Ectodermal cell (in vitro differentiated cells): Measurements from ENCODE around the gene GSE1. TPM values are rescaled to one million over a fixed set of nuclear protein-coding genes. Genes with fewer than 3 reads are reported as not detected.
A peak's percentile ranks its signal among the peaks of the same experiment; 100 is the strongest.

Source experiments
- H3K27ac ChIP-seq: 2 replicates; pipeline ENCODE4 v1.7.0; 2013; ENCODE audit warnings: mild to moderate bottlenecking, low read depth, low read length; ENCODE audit not compliant: insufficient read depth, poor library complexity, severe bottlenecking
- H3K27me3 ChIP-seq: 2 replicates; pipeline ENCODE4 v1.7.0; 2013; ENCODE audit warnings: mild to moderate bottlenecking, low read length; ENCODE audit not compliant: insufficient read depth, control insufficient read depth, poor library complexity, severe bottlenecking
- H3K36me3 ChIP-seq: one replicate; pipeline ENCODE4 v1.7.0; 2013; ENCODE audit warnings: low read length; ENCODE audit not compliant: control insufficient read depth, insufficient read depth
- H3K4me1 ChIP-seq: one replicate; pipeline ENCODE4 v1.7.0; 2013; ENCODE audit warnings: low read length; ENCODE audit not compliant: control insufficient read depth, insufficient read depth
- H3K4me3 ChIP-seq: 2 replicates; pipeline ENCODE4 v1.7.0; 2013; ENCODE audit warnings: low read depth, low read length, control low read depth; ENCODE audit not compliant: insufficient read depth
- H3K9me3 ChIP-seq: 2 replicates; pipeline ENCODE4 v1.7.0; 2013; ENCODE audit warnings: mild to moderate bottlenecking, low read length, moderate library complexity; ENCODE audit not compliant: control insufficient read depth
- WGBS, 2 experiments: methylation state at CpG; one replicate each; pipeline ENCODE4 v1.1.7; 2013; ENCODE audit warnings: missing lambda C conversion rate in 2 of 2; 5-methylcytosine and 5-hydroxymethylcytosine counted together
- polyA plus RNA-seq, 4 experiments: library from polyadenylated mRNA; stranded (reverse); fragments of 50-300 nt; gene quantifications; one replicate each; pipeline ENCODE4 v1.2.3, GENCODE V29; 2013

Gene GSE1
- 22.2 TPM for polyA plus RNA-seq (2013, experiment 1 of 4)
- polyA plus RNA-seq (2013, experiment 2 of 4): 29.1 TPM
- polyA plus RNA-seq (2013, experiment 3 of 4): 22.7 TPM
- polyA plus RNA-seq (2013, experiment 4 of 4): 23.8 TPM

DNA sequence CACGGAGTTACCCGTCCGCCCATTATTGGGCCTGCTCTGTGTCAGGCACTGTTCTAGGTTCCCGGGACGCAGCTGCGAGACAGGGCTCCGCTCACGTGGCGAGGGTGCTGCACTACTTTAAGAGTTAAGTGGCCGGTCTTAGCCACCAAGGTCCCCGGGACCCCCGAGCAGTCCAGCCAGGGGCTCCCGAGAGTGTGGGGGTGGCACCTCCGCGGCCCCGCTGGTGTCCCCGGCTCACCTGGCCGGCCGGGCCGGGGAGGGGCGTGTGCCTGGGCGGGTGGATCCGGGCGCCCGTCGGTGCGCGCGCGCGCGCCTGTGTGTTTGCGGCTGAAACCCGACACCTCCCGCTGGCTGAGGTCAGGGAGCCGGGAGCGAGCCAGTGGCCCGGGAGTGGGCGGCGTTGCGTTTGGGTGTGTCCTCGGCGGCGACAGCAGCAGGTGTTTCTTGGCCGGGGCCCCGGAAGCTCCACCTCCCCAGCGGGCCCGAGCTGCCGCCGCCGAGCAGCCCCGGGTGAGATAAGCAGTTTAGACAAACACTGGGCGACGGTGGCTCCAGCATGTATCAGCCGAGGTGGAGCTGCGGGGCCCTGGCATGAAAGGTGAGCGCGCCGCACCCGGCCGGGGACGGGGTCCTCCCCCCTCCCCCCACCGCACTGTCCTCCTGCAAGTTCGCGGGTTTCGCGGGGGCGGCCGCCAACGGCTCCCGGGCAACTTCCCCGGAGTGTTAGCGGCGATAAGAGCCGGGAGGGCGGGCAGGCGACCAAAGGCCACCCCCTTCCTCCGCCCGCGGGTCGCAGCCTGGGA, at the start of gene GSE1:
Gene GSE1, plus strand, starts transcription at position 522 of the 803 bp plus-strand sequence. Its CDS starts 70 bp downstream, at position 592.
- no peaks in the 10 kb centered on the region for H3K9me3 ChIP-seq
- peak within 1 kb of the TSS; percentile 71 for H3K27ac ChIP-seq
- peak within 1 kb of the TSS; percentile 40 for H3K4me3 ChIP-seq
- 0 to 1% methylated on average over 81 of the region's 81 CpGs for WGBS, 2 experiments
- no peaks in the 10 kb centered on the region for H3K36me3 ChIP-seq
- peaks cover 43% of the 10 kb centered on the region for H3K4me1 ChIP-seq
- peaks cover 70% of the 10 kb centered on the region for H3K27me3 ChIP-seq

DNA sequence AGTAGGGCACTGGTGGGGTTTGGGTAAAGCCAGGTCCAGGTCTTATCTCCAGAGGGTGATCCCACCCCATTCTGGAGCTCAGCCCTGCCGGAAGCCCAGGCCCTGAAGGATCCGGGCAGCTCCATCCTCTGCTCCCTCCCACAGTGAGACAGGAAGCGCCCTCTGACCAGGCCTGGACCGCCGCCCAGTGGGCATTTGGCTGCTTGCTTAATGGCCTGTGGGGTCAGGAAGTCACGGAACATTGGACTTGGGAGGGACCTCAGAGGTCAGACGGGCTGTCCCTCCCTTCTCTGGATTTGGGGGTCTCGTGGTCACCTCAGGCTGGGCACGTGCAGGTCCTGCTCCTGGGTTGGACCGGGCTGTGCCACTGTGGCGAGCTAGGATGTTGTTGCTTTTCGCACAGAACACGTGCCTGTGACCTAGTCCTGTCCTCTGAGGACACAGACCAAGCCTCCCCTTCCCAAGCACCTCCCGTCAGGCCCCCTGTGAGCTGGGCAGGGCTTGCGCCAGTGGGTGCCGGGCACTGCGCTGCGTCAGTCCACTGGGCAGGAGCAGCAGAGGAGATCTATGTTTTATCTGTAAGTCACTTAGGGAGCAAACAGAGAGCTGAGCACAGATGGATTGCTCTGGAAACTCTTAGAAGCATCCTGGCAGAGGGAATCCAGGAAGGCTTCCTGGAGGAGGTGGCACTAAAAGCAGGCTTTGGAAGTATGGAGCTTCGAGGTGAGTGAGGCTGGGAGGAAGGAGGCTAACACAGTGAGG, 49.4 kb upstream of the GSE1 start:
- H3K4me1 ChIP-seq: peaks cover 32% of the 10 kb centered on the region
- no peak overlapping the region for H3K4me3 ChIP-seq
- no peaks in the 10 kb centered on the region for H3K36me3 ChIP-seq
- H3K9me3 ChIP-seq: no peaks in the 10 kb centered on the region
- 89% methylated on average over 19 of the region's 19 CpGs for WGBS, 2 experiments
- H3K27ac ChIP-seq: no peak overlapping the region
- H3K27me3 ChIP-seq: peaks cover 7% of the 10 kb centered on the region

DNA sequence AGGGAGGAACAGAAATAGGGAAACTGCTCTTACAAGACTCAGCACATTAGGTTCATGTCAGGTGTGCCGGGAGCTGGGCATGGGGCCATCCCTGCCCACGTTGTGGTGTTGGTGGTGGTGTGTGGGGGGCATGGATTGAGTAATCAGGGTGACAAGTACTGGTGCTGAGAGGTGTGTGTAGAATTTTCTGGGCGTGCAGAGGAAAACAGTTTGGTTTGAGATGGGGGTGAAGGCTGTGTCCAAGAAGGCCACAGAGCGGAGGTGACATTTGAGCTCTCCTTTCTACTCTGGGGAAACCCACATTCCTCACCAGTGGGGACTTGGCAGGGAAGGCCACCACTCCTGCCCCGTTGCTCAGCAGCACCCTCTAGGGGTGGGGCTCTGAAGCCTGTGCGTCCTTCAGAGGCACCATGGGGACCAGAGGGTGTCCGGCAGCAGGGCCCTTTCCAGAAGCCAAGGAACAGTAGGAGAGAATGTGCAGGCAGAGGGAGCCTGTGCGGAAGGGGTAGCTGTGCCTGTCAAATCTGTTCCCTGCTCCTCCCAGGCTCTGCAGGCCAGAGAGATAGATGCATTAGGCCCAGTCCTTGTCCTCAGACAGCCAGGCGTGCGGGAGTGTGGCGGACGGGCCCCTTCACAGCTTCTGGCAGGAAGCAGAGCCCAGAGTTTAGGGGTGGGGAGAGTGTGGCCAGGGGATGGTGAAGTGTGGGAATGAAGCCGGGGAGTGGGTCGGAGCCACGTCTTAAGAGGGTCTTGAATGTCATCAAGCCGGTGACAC, 48.7 kb upstream of the GSE1 start:
- H3K4me1 ChIP-seq: peaks cover 32% of the 10 kb centered on the region
- 92 to 94% methylated on average over 16 of the region's 16 CpGs for WGBS, 2 experiments
- no peak overlapping the region for H3K27ac ChIP-seq
- no peak overlapping the region for H3K4me3 ChIP-seq
- peaks cover 11% of the 10 kb centered on the region for H3K27me3 ChIP-seq
- no peaks in the 10 kb centered on the region for H3K9me3 ChIP-seq
- H3K36me3 ChIP-seq: no peaks in the 10 kb centered on the region

DNA sequence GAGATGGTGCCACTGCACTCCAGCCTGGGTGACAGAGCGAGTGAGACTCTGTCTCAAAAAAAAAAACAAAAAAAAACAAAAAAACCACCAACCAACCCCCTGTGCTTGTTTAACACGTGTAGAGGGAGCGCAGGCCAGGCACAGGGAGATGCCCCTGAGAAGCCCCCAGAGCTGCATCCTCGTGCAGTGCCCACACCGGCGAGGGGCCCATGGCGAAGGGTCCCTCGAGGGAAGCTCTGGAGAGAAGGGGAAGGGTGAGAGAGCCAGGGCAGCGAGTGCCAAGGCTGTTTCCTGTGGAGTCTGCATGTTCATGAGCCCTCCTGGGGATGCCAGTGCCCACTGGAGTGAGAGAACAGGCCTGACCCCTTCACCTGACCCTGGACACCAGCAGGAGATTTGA, 47.8 kb upstream of the GSE1 start:
- Histone ChIP-seq H3K4me1 (peaks cover 38% of the 10 kb centered on the region), H3K4me3 (no peak overlapping the region), H3K9me3 (no peaks in the 10 kb centered on the region), H3K27ac (no peak overlapping the region), H3K27me3 (peaks cover 14% of the 10 kb centered on the region), H3K36me3 (no peaks in the 10 kb centered on the region)
- 92 to 96% methylated on average over 9 of the region's 9 CpGs for WGBS, 2 experiments

DNA sequence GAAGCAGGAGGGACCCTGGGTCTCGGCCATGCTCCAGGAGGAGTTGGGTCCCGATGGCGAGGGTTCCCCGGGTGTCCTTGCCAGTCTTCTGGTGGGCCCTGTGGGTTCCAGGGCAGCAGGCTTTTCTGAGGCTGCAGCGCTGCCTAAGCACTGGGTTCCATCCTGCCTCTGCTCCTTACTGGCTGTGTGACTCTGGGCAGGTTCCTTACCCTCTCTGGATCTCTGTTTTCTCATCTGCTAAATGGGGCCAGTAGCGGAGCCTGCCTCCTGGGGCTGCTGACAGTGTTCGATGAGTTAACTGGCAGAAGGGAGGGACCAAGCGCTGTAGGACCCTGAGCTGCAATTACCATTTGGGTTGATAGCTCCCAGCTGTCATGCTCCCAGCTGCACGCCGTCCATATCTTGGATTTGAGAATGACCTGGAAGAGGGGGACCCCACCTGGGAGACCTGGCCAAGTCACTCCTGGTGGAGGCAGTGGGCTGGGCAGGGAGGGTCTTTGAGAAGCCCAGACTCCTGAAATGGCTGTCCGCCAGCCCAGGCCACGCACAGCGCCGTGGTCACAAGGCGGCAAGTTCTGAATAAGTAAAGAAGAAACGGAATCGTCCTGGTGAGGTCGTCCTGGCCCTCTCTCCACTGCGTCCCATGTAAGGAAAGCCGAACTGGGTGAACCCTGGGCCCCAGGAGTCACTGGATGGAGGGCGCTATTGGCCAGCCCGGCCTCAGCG, 47.2 kb upstream of the GSE1 start:
- no peaks in the 10 kb centered on the region for H3K36me3 ChIP-seq
- peaks cover 42% of the 10 kb centered on the region for H3K4me1 ChIP-seq
- H3K27ac ChIP-seq: peak overlapping the region; percentile 70
- H3K4me3 ChIP-seq: no peak overlapping the region
- WGBS, 2 experiments: 72% methylated on average over 23 of the region's 23 CpGs
- no peaks in the 10 kb centered on the region for H3K9me3 ChIP-seq
- peaks cover 14% of the 10 kb centered on the region for H3K27me3 ChIP-seq

DNA sequence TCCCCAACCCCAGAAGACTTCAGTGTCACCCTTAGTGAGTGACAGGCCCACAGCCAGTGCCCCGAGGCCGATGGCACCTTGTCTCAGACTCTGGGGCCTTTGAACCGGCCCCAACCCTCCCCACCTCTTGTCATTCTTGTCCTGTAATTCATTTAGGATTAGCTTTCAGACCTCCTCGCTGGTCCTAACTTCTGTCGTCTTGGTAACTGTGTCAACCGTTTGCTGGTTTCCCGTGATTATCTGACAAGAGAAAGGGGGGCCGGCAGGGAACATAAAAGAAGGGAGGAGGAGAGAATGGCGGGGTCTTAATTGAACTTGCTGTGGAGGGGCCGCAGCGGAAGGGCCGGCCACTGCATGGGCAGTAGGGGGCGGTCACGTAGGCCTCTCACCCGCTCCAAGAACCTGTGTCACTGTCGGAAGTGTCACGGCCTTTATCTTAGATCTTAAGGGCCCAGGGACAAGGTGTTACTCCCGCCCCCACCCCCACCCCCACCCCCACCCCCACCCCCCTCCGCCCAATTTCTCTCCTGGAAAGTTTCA, 46.5 kb upstream of the GSE1 start:
- H3K4me1 ChIP-seq: peaks cover 39% of the 10 kb centered on the region
- H3K27ac ChIP-seq: peak overlapping the region; percentile 70
- no peaks in the 10 kb centered on the region for H3K9me3 ChIP-seq
- 3 to 6% methylated on average over 15 to 16 of the region's 19 CpGs for WGBS, 2 experiments
- H3K36me3 ChIP-seq: no peaks in the 10 kb centered on the region
- no peak overlapping the region for H3K4me3 ChIP-seq
- H3K27me3 ChIP-seq: peaks cover 14% of the 10 kb centered on the region

DNA sequence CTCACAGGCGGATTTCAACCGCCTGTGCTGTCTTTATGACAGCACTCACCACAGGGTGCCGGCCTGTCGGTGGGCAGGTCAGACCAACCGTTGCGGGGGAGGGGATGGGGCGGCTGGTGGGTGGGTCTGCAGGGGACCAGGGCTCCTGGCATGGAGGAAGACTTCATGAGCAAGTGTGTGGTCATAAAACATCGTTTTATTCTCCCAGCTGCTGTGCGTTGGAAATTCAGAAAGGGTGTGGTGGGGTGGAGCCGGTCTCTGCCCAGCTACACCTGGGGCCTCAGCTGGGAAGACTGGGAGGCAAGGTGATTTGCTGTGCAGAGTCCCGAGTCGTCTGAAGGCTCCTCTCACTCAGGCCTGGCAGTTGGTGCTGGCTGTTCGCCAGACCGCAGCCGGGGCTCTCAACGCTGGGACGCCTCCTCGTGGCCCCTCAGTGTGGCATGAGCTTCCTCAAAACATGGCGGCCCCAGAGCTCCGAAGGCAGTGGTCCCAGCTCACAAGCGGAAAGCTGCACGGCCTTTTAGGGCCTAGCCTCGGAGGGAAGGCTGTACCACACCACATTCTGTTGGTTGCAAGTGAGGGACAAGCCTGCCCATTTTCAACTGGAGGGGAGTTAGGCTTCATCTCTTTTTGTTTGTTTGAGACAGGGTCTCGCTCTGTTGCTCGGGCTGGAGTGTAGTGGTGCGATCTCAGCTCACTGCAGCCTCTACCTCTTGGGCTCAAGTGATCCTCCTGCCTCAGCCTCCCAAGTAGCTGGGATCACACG, 45.8 kb upstream of the GSE1 start:
- WGBS, 2 experiments: 66 to 67% methylated on average over 27 of the region's 27 CpGs
- peaks cover 14% of the 10 kb centered on the region for H3K27me3 ChIP-seq
- H3K27ac ChIP-seq: no peak overlapping the region
- no peaks in the 10 kb centered on the region for H3K9me3 ChIP-seq
- H3K36me3 ChIP-seq: no peaks in the 10 kb centered on the region
- peaks cover 36% of the 10 kb centered on the region for H3K4me1 ChIP-seq
- H3K4me3 ChIP-seq: no peak overlapping the region

DNA sequence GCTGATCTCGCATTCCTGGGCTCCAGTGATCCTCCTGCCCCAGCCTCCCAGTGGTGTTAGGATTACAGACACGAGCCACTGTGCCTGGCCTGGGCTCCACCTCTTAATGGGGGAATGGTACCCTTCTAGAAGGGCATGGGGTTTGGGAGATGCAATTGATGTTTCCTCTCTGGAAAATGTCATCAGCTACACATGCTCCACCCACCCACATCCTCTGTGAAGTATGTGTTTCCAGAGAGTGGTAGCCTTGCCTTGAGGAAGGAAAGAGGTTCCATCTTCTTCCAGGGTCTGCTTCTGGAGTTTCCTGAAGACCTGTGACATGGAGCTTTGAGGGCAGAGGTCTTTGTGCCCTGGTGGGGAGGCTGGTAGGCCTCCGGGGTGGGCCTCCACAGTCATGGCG, 45.2 kb upstream of the GSE1 start:
- Histone ChIP-seq H3K4me3 (no peak overlapping the region), H3K9me3 (no peaks in the 10 kb centered on the region), H3K27ac (no peak overlapping the region), H3K27me3 (peaks cover 14% of the 10 kb centered on the region), H3K4me1 (peaks cover 29% of the 10 kb centered on the region), H3K36me3 (no peaks in the 10 kb centered on the region)
- 94 to 98% methylated on average over 4 of the region's 4 CpGs for WGBS, 2 experiments

DNA sequence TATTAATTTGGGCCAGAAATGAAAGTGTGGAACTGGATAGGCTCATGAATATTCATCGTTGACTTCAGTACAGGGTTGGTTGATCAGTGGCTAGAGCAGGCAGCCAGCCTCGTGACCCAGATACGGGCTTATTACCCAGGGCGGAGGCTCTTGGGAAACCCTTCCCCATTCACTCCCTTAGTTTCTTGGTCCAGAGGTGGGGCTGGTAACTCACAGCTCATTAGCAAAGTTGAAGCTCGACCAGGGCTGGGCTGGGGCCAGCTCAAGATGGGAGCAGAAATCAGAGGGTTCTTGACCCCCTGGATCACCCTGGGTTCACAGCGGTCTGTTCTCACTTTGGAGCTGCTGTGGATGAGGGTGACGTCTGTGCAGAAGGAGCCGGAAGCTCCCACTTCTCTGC, 44.6 kb upstream of the GSE1 start:
- 90 to 91% methylated on average over 8 of the region's 8 CpGs for WGBS, 2 experiments
- H3K4me1 ChIP-seq: peaks cover 26% of the 10 kb centered on the region

More for the DNA sequence above, 44.6 kb upstream of the GSE1 start:
- H3K9me3 ChIP-seq: no peaks in the 10 kb centered on the region
- H3K36me3 ChIP-seq: no peaks in the 10 kb centered on the region
- H3K4me3 ChIP-seq: no peak overlapping the region
- peaks cover 14% of the 10 kb centered on the region for H3K27me3 ChIP-seq
- H3K27ac ChIP-seq: no peak overlapping the region
